Upper lobe of left lung (tissue), 4 donors: ENCODE results near the gene TMEM182.

Experiments
- CTCF ChIP-seq, 6 experiments: fragments of 450-650 bp in 4 of 6; fragments of 200-600 bp in 2 of 6; sonication (generic) in 2 of 6; IDR thresholded peaks; one replicate each; pipeline ENCODE4 v1.5.1; 2016 to 2019; ENCODE audit warnings: antibody characterized with exemption in 6 of 6
- EP300 ChIP-seq, 4 donors: sonication (generic); formaldehyde crosslinking; IDR thresholded peaks; one replicate each; pipeline ENCODE4 v1.5.1; 2017; ENCODE audit warnings: antibody characterized with exemption in 4 of 4, control low read depth in 2 of 4
- POLR2A ChIP-seq, 4 donors: fragments of 450-650 bp; IDR thresholded peaks; one replicate each; pipeline ENCODE4 v1.5.1; 2016 to 2017; ENCODE audit warnings: antibody characterized with exemption in 4 of 4, mild to moderate bottlenecking in 2 of 4

GRCh38 chr2:102806250-102806837 lies 44.5 kb downstream of the TMEM182 start:
- peak; percentile 39 to 76 (median 61) for TF ChIP-seq CTCF (IDR thresholded peaks at IDR 0.05)
- TF ChIP-seq POLR2A (IDR thresholded peaks at IDR 0.05) = no peak
- TF ChIP-seq EP300 (IDR thresholded peaks at IDR 0.05) = no peak
